Inferior parietal cortex (tissue), 1 donor: ENCODE data around the gene CCNJL.
"Not testable (repeated sequence)": the region's sequence is repeated elsewhere in the genome, so short reads cannot be mapped to it uniquely, and the experiment has no call there.

Experiments used
- DNase-seq: peaks from one replicate; pipeline ENCODE4 v3.0.0-alpha.2; 2016; ENCODE audit errors: extremely low spot score

Gene CCNJL, protein sequence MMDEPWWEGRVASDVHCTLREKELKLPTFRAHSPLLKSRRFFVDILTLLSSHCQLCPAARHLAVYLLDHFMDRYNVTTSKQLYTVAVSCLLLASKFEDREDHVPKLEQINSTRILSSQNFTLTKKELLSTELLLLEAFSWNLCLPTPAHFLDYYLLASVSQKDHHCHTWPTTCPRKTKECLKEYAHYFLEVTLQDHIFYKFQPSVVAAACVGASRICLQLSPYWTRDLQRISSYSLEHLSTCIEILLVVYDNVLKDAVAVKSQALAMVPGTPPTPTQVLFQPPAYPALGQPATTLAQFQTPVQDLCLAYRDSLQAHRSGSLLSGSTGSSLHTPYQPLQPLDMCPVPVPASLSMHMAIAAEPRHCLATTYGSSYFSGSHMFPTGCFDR

DNA sequence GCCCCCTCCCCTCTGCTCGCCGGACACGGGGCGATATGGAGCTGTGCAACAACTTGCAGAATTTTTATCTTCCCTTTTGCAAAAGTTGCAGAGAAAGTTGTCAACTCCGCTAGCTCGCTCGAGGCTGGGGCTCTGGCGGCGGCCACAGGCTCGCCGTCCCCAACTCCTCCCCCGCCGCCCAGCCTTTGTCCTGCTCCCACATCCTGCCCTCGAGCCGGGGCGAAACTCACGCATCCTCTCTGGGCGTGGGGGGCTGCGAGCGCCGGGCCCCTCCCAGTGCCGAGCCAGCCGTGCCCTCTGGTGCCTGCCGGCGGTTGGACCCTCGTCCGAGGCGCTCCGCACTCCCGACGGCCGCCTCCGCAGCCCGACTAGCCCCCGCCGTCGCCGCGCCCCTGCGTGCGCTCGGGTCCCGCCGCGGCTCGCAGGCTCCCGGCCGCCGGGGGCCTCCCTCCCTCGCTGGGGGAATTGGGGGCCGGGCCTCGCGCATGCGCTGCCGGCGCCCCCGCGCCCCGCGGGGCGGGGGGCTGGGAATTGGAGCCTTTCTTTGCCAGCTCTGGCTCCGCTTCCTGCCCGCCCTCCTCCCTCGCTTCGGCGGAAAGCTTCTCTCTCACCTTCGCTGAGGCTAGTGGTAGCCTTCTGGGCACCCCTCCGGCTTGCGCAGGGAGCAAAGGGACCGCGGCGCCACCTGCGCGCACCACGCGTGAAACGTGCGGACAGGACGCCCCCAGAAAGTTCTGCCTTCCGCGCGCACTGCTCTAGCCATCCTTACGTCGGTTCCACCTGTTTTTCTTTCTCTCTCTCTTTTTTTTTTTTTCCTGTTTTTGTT lies at the start of gene CCNJL:
Gene CCNJL (minus strand): TSS at position 431 of the 826 bp plus-strand sequence. CDS start 641 bp downstream, outside the sequence.
- peak; percentile 15 for DNase-seq

DNA sequence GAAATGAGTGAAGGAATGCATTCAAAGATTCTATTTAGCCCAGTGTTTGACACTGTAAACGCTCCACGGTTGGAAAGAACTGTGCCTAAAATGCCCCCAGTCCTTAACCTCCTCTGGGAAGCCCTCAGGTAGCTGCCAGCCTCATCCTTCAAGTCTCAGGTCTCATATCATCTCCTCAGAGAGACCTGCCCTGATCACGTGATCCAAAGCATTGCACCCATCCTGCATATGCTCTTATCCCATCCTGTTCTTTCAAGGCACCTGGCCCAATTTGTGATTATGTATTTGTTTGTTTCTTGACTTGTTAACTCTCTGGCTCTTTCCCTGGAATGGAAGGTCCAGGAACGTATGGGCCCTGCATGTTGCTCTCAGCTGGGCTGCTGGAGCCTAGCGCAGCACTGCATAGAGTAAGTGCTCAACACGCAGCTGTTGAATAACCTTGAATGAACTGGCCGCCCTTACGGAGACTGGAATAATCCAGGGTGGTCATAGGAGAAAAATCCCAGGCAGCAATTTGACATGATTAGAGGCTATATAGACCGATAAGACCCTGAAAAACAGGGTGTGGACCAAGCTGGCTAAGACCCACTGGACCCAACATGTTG lies 49.4 kb upstream of the CCNJL start:
- no peak for DNase-seq

DNA sequence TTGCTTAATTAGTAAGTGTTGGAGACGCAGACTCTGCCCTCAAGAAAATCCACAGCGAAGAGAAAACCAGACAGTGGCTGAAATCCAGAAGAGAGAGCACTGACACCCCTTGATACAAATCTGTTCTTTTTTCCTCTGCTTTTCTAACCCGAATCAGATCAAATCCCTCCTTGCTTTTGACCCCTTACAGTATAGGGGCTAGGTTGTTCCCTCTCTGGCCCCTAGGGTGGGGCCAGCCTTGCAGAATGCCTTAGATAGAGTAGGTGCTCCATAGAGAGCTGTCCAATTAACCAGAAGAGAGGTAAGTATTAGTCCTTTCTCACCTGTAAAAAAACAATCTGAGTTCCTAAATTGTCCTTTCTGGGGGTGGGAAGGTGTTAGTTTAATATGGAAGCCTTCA lies 47.9 kb upstream of the CCNJL start:
- DNase-seq: no peak

DNA sequence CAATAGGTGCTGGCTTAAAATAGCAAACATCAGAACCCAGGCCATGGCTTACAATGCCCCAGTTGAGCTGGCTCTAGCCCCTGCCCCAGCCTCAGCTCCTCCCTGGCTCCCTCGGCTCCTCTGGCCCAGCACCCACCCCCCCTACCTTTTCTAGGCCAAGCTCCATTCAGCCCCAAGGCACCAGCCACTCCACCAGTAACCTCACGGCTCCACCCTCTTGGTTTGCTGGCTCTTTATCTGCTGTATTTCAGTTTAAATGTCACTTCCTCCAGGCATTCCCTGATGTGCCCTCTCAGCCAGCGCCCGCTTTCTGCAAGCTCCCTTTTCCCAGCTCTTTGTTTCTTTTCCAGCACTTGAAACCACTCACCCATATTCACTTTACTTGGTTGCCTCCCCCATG lies 47.5 kb upstream of the CCNJL start:
- no peak for DNase-seq

DNA sequence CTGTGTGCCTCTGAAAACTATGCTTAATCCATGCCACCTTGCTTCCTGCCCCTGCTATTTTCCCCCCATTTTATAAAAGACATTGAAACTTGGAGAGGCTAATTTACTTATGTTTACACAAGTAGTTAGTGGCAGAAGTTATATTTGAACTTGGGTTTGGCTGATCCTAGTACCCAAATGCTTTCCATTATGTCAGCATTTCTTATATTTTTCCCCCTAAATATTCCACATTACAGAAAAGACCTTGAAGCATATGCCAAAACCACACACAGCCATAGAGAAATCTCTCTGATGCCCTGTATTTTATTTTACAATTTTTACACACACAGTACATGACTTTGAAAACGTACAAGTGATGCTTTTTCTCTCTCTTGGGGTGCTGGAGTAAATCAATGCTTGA lies 46.9 kb upstream of the CCNJL start:
- no peak for DNase-seq

DNA sequence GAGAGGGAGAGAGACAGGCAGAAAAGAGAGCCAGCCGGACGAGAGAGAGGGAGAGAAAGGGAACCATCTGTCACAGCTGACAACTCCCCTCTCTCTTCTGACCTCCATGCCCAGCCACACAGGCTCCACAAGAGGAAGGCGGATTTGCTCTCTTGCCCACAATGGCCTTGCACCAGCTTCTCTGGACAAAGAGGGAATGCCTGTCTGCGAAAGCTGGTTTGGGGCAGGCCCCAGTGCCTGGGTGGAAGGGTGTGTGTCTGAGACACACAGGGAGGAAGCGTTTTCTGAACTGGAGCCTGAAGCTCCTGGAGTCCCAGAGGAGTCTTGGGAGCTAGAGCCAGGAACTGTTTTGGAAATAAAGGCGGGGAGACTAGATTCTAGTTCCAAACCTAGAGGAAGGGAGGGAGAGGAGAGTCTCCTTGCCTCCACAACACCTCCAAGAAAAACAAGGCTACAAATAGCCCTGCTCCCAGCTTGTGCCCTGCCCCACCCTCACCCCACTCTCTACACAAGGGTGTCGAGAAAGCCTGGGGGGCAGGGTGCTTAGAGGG lies 45.6 kb upstream of the CCNJL start:
- no peak for DNase-seq

DNA sequence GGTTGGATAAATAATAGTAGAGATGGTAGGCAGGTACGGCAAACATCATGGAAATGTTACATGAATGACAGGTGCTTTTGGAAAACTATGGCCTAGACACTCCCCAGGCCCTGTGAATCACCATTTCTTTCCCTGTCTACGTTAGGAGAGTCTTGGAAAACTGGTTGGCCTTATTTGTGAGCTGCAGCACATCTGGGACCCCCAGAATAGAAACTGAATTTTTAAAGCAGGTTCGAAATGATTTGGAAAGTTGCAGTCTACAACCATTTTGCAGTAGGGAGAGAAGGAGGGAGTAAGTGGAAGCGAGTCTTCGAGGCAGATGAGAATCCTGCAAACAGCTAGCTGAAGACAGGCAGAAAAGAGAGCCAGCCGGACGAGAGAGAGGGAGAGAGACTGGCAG lies 45.0 kb upstream of the CCNJL start:
- no peak for DNase-seq

DNA sequence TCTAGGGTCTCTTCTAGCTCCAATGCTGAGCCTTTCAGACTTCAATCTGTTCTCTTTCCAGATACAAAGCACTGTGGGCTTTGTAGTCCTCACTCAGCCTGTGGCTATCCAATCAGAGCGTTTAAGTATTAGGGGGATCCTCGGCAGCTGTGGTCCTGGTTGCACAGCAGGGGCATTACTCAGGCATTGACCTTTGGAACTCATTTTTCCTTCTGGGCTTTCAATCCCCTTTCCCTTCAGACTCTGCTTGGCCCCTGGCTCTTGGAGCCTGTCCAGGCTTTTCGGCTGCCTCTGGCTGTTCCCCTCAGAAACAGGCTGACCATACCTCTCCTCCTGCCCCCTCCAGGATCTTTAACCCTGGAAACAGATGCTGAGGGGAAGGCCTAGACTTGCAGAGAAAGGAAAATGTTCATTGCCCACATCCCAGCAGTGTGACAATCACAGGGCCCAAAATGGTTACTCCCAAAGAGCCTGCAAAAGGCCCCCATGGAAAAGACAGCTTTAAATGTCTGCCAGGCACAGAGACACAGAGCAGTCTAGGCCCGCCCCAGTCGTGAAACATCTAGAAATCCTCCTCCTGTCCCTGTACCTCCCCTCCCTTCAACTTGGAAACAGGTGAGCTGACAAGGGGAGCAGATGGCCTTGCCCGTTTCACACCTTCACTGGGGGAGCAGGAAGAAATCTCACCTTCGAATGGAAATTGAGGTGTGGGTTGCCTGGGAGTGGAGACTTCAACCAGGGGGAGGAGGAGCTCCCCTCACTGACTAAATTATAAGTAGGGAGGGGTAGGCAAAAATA lies 44.4 kb upstream of the CCNJL start:
- no peak for DNase-seq

DNA sequence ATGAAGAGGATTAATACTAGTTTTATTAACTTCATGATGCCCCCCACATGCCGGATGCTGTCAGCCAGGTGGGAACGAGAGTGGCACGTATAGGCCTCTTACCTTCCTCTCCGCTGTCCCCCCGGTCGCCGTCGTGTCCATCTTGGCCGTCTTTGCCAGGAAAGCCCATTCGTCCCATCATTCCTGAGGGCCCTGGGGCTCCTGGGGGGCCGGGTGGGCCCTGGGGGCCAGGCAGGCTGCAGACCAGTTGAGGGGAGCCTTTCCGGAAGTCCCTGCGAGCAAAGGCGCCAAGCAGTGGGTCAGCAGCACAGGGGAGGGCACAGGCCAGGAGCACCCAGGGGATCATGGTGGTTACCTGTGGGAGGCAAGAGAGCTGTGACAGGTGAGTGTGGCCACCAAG lies 42.3 kb upstream of the CCNJL start:
- DNase-seq: no peak

DNA sequence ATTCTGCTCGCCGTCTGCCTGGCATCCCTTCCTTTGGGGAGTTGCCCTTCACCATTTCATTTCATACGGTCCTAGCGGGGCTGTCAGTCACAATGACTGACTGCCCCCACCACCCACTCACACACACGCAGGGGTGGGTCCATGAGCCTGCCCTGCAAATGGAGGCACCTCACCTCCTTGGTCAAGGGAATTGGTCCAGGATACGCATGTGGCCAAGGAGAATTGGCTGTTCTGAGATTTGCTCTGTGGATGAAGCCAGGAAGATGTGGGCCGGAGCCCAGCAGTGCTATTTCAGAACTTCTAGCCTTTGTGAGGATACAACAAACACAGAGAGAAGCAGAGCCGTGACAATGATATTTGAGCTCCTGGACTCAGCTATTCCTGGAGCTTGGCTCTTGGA lies 41.0 kb upstream of the CCNJL start:
- no peak for DNase-seq

DNA sequence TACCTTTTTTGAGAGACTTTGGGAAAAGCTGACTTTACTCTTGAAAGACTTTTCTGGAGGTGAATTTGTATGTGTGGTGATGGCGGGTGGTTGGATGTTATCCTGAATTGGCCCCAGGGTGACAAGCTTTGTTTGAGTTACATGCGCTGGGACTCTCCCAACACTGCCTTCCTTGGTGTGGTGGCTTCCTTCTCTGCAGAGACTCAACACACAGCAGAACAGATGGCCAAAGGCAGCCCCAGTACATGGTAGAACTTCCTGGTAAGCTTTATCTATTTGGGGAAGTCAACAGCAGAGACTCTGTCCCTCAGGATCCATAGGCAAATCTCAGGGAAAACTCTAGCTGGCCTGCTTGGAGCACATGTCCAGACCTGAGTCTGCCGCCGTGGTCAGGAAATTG lies 39.9 kb upstream of the CCNJL start:
- no peak for DNase-seq

DNA sequence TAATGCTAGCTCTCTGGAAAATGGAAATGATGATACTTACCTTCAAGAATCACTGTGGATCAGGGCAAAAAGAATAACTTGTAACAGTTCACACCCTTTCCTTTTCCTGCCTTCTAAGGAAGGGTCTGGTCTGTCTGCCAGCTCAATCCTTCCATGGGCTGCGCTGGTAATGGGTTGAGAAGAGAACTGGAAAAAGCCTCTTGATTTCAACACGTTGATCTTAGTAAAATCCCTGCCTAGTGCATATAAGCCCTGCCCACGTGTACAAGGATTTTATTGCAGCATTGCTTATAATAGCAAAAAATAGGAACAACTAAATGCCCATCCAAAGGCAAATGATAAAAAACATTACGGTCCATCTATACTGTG lies 37.6 kb upstream of the CCNJL start:
- DNase-seq: no peak

DNA sequence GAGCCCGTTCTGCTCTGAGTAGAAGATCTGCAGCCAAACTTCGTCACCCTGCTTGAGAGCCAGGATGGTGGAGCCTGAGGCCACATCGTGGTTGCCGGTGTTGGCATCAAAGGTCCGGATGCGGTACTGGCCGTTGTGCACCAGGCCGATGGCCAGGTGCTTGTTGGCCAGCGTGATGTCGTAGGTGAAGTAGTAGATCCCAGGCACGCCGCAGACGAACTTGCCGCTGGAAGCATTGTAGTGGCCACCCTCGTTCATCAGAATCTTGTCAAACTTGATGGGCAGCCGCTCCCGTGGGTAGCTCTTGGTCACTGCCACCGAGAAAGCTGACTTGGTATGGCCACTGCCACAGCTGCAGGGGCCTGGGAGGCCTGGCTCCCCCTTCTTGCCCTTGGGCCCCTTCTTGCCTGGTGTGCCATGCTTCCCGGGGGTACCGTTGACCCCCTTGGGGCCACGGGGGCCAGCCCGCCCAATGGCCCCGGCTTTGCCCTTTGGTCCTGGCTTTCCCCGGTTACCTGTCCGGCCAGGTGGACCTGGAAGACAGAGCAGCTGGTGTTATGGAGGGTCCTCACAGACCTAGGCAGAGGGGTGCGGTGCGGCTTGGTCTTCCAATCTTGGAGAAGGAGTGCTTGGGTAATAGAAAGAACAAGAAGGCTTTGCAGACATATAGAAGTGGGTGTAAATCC lies 37.0 kb upstream of the CCNJL start:
- no peak for DNase-seq

DNA sequence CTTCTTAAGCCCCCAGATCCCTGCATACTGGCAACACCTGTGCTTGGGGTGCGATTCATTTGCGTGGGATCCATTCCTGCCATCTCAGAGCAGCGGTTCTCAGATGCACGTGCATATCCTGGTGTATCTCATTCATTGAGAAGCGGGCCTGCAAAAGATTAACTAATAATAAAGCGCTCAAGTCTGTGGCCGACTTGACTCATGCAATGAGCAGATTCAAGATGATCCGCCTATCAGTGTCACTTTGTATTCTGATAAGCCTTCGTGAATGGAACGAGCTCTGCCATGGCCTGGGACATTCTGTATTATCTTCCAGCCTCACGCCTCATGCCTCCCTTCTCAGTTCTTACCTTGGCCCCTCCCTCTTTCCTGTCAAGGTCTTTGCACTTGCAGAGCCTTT lies 35.7 kb upstream of the CCNJL start:
- no peak for DNase-seq

DNA sequence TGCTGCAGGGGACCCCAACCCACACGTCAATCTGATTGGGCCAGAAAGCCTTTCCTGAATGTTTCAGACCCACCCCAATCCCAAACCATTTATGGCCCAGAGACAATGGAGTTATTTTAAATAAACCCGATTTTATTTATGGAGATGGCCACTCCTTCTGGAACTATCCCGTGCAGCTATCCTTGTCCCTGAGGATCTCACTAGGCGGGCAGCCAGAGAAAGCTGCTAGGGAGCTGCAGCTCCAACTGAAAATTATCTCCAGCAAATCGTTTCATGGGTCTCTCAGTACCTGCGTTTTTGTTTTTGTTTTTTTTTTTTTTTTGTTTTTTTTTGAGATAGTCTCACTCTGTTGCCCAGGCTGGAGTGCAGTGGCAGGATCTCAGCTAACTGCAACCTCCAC lies 35.1 kb upstream of the CCNJL start:
- DNase-seq: no peak

DNA sequence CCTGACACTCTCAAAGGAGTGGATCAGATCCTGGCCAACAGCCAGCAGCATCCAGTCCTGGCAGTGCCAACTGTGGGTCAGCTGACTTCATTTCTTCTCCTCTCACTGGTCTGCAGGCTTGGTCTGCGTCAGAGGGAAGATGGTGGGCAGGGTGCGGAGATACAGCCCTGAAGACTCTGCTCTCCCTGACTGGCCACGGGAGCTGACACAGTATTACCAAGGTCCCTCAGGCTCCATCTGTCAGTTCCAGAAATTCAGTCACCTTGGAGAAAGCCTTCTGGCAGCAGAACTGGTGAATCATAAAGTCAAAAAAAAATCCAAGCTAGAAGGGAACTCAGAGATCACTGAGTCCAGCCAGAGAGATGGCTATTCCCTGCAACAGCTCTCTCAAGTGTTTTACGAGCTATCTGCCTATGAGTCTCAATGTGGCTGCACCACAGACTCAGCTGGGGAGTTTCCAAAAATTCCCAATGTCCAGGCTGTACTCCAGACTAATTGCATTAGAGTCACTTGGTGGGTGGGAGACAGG lies 30.1 kb upstream of the CCNJL start:
- no peak for DNase-seq

DNA sequence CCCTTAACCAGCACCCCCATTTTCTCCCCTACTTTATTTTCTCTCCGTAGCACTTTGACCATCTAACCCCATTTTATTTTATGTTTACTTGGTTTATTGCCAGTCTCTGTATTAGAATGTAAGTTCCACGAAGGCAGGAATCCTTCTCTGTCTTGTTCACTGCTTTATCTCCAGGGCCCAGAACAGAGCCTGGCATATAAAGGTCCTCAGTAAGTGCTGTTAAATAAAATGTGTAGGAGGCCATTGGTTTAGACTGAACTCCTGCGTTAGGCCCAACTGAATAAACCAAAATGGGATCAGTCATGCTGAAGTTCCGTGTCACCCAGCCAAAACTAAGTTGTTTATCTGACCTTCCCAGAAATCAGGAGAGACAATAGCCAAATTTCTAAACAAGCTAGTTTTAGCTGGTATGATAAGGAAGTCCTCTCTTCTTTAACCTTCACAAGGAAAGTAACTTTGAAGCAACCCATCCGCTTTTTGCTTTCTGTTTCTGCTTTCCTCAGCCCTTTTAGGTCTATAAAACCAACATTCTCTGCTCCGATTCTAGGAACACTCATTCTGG lies 29.0 kb upstream of the CCNJL start:
- no peak for DNase-seq

DNA sequence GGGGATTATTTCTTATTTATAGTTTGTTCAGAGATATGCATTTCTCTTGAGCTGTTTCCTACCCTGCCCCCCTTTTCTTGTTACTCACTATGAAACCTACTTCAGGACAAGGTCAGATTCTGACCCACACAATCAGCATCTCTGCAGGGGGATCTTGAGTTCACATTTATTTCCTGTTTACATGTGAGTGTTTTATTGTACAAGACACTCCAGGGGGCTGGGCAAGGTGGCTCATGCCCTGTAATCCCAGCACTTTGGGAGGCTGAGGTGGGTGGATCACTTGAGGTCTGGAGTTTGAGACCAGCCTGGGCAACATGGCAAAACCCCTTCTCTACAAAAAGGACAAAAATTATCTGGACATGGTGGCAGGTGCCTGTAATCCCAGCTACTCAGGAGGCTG lies 28.1 kb upstream of the CCNJL start:
- not testable (repeated sequence) for DNase-seq

DNA sequence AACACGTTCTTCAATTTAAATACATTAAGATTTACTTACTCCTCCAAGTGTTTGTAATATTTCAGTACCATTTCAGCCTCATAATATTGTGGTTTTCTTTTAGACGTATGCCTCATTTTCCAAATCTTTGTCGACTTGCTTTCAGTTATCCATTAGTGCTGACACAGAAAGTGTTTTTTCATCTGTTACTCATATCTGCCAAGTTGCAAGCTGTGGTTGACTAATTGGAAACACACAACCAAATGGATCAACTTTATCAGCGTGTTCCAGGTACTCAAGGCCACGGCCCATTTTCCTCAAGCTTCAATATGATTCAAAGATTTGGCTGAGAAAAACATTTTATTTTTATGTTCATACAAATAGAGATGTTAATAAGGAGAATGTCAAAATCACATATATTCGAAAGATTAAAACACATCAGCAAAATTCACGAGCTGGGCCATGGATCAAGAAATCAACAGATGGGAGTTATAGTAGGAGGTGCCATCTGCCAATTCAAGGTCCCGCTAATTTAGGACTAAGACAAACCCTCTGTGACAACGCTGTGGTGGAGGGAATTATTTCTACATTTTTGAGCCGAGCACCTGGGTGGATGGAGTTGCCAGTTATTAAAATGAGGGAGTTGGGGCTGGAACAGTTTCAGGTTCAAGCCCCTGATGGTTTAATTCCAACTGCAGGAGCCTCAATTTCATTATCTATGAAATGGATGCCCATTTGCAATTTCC lies 27.2 kb upstream of the CCNJL start:
- DNase-seq: no peak

DNA sequence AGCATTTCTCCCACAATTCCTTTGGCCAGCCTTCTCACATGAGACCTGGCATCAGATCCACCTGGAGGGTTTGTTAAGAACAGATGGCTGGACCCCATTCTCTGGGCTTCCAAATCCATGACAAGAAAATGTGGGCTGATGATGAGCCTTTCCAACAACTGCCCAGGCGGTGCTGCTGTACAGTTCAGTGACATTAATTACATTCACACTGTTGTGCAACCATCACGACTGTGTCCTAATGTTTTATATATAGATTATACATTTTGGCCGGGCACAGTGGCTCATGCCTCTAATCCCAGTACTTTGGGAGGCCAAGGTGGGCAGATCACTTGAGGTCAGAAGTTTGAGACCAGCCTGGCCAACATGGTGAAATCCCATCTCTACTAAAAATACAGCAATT lies 22.4 kb upstream of the CCNJL start:
- not testable (repeated sequence) for DNase-seq
